H54 (cell line): ENCODE data around the gene SRC.

ENCODE experiments used
- DNase-seq: peaks from one replicate; pipeline ENCODE4 v3.0.0; 2011; ENCODE audit warnings: low spot score, mixed read lengths; ENCODE audit not compliant: insufficient read length
- FAIRE-seq: peaks from 3 replicates; lab custom pipeline; 2011; peaks lifted over from hg19 to GRCh38; lab: Jason Lieb, UNC
- POLR2A ChIP-seq: IDR thresholded peaks from 2 replicates; pipeline ENCODE4 v1.6.1; 2011; ENCODE audit warnings: low read depth, mild to moderate bottlenecking, low read length

Gene SRC

GRCh38 chr20:37354210-37355195 is 8.6 kb downstream of the SRC start:
- FAIRE-seq (no peak), DNase-seq (no peak)
- no peak for TF ChIP-seq POLR2A

- TF ChIP-seq POLR2A, result no peak
- DNase-seq (no peak), FAIRE-seq (no peak)
Measured at GRCh38 chr20:37355252-37356180, 9.6 kb downstream of the SRC start.

- TF ChIP-seq POLR2A, result no peak
- DNase-seq, result no peak
- no peak for FAIRE-seq
Measured at GRCh38 chr20:37356387-37356786, 10.4 kb downstream of the SRC start.

- FAIRE-seq (no peak), DNase-seq (no peak)
- TF ChIP-seq POLR2A, result no peak
Measured at GRCh38 chr20:37356961-37357371, 11.0 kb downstream of the SRC start.

- no peak for TF ChIP-seq POLR2A
- FAIRE-seq, result no peak
- no peak for DNase-seq
Measured at GRCh38 chr20:37357481-37358365, 11.8 kb downstream of the SRC start.

- FAIRE-seq (no peak), DNase-seq (no peak)
- no peak for TF ChIP-seq POLR2A
Measured at GRCh38 chr20:37358366-37359150, 12.6 kb downstream of the SRC start.

- no peak for TF ChIP-seq POLR2A
- FAIRE-seq (no peak), DNase-seq (no peak)
Measured at GRCh38 chr20:37359331-37359730, 13.4 kb downstream of the SRC start.

- no peak for FAIRE-seq
- no peak for TF ChIP-seq POLR2A
- no peak for DNase-seq
Measured at GRCh38 chr20:37359836-37360235, 13.9 kb downstream of the SRC start.

- no peak for TF ChIP-seq POLR2A
- DNase-seq, result no peak
- FAIRE-seq, result no peak
Measured at GRCh38 chr20:37360391-37361115, 14.6 kb downstream of the SRC start.

GRCh38 chr20:37361336-37361735 is 15.4 kb downstream of the SRC start:
- DNase-seq (no peak), FAIRE-seq (no peak)
- TF ChIP-seq POLR2A, result no peak

GRCh38 chr20:37362231-37362792 is 16.4 kb downstream of the SRC start:
- FAIRE-seq (no peak), DNase-seq (no peak)
- TF ChIP-seq POLR2A, result no peak
